ENCODE measurements around the gene TMEM259. TPM values are rescaled to one million over a fixed set of nuclear protein-coding genes. Genes with fewer than 3 reads are reported as not detected.

The TMEM259 gene
- total and polyA plus RNA-seq, 8 donors, result 74.2 to 154 (median 101) TPM

GRCh38 chr19:1009041-1009980 lies 11.6 kb downstream of the TMEM259 start:
- peak in 3 of 4 donors; percentile 80 to 90 (median 83) for DNase-seq
- H3K4me3 ChIP-seq, result no peak overlapping the region
- intact Hi-C loops (cut with DNase I), result no loop called here
- peaks cover 0 to 4% of the 10 kb centered on the region in 2 donors for H3K4me1 ChIP-seq
- no peaks in the 10 kb centered on the region for H3K9me3 ChIP-seq
- H3K27ac ChIP-seq, result peak overlapping the region in 1 of 2 donors; percentile 33
- H3K36me3 ChIP-seq, result peaks cover 0 to 74% of the 10 kb centered on the region in 2 donors
- TF ChIP-seq CTCF (IDR thresholded peaks at IDR 0.05), result no peak
- ATAC-seq, result peak; percentile 51
- peaks cover 0 to under 1% of the 10 kb centered on the region in 2 donors for H3K27me3 ChIP-seq

GRCh38 chr19:1008268-1009040 lies 12.5 kb downstream of the TMEM259 start:
- Histone ChIP-seq H3K27me3 (peaks cover 0 to 8% of the 10 kb centered on the region in 2 donors), H3K36me3 (peaks cover 0 to 65% of the 10 kb centered on the region in 2 donors), H3K9me3 (no peaks in the 10 kb centered on the region), H3K4me3 (no peak overlapping the region), H3K27ac (no peak overlapping the region), H3K4me1 (peaks cover 0 to 4% of the 10 kb centered on the region in 2 donors)
- intact Hi-C loops (cut with DNase I), result no loop called here
- DNase-seq, result peak in 1 of 4 donors; percentile 71
- ATAC-seq, result no peak
- no peak for TF ChIP-seq CTCF (IDR thresholded peaks at IDR 0.05)

GRCh38 chr19:1007399-1008251 lies 13.3 kb downstream of the TMEM259 start:
- DNase-seq (peak in 1 of 4 donors; percentile 76), ATAC-seq (no peak)
- intact Hi-C loops (cut with DNase I), result no loop called here
- Histone ChIP-seq H3K27me3 (peaks cover 0 to 17% of the 10 kb centered on the region in 2 donors), H3K4me1 (peaks cover 0 to 4% of the 10 kb centered on the region in 2 donors), H3K4me3 (no peak overlapping the region), H3K36me3 (peaks cover 0 to 57% of the 10 kb centered on the region in 2 donors), H3K9me3 (no peaks in the 10 kb centered on the region), H3K27ac (no peak overlapping the region)
- TF ChIP-seq CTCF (IDR thresholded peaks at IDR 0.05), result no peak

- Histone ChIP-seq H3K27ac (no peak overlapping the region), H3K9me3 (no peaks in the 10 kb centered on the region), H3K36me3 (peaks cover 0 to 49% of the 10 kb centered on the region in 2 donors), H3K27me3 (peaks cover 2 to 24% of the 10 kb centered on the region in 2 donors), H3K4me3 (no peak overlapping the region), H3K4me1 (peaks cover under 1 to 4% of the 10 kb centered on the region in 2 donors)
- TF ChIP-seq CTCF (IDR thresholded peaks at IDR 0.05), result no peak
- ATAC-seq (no peak), DNase-seq (peak in 1 of 4 donors; percentile 61)
- intact Hi-C loops (cut with DNase I), result no loop called here
Observed at GRCh38 chr19:1006711-1007398, 14.1 kb downstream of the TMEM259 start.
